ENCODE results near the gene DMRTA2. TPM values are rescaled to one million over a fixed set of nuclear protein-coding genes. Genes with fewer than 3 reads are reported as not detected.

Gene DMRTA2
- total RNA-seq, 1 experiment from 2014 or later: not detected

DNA sequence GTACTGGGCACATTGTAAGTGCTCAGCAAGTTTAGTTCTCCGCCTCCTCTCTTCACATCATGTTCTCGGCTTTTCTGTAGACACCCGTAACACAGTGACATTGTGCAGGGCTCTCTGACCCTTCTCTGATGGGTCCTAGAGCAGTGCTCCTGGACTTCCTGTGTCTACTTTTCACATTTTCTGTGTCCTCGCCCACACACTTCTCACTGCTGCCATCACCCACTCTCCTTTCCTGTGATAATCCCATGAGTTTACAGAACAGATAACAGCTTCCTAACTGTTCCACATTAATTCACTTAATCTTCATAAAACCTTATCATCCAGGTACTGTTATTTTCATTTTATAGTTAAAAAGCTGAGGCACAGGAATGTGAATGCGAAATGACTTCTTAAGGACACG, 13.2 kb upstream of the DMRTA2 start:
- DNase-seq (ENCODE audit: low read depth, low spot score) (no peak), ATAC-seq (no peak)
- intact Hi-C loops (cut with micrococcal nuclease; ENCODE audit: unreplicated experiment) (no loop called here), in situ Hi-C loops (cut with HindIII; ENCODE audit: low pct_unique_long_range_greater_than_20kb, low sequenced_read_pairs) (no loop called here)
- CTCF ChIA-PET: no interaction called here
- Histone ChIP-seq H3K36me3 (ENCODE audit: control insufficient read depth, insufficient read depth, low read length) (peaks cover 2% of the 10 kb centered on the region; the same call in 1 of the 2 replicates), H3K9me3 (ENCODE audit: control insufficient read depth, insufficient read depth, low read depth, low read length) (no peaks in the 10 kb centered on the region), H3K4me3 (ENCODE audit: low read depth in 2 of 2, low read length in 2 of 2) (no peak overlapping the region), H3K27me3 (ENCODE audit: control insufficient read depth, insufficient read depth, low read length) (no peaks in the 10 kb centered on the region), H3K27ac (ENCODE audit: low read length) (no peak overlapping the region), H3K4me1 (ENCODE audit: control insufficient read depth, insufficient read depth, low read length) (no peaks in the 10 kb centered on the region)
- TF ChIP-seq, protein P1, sequence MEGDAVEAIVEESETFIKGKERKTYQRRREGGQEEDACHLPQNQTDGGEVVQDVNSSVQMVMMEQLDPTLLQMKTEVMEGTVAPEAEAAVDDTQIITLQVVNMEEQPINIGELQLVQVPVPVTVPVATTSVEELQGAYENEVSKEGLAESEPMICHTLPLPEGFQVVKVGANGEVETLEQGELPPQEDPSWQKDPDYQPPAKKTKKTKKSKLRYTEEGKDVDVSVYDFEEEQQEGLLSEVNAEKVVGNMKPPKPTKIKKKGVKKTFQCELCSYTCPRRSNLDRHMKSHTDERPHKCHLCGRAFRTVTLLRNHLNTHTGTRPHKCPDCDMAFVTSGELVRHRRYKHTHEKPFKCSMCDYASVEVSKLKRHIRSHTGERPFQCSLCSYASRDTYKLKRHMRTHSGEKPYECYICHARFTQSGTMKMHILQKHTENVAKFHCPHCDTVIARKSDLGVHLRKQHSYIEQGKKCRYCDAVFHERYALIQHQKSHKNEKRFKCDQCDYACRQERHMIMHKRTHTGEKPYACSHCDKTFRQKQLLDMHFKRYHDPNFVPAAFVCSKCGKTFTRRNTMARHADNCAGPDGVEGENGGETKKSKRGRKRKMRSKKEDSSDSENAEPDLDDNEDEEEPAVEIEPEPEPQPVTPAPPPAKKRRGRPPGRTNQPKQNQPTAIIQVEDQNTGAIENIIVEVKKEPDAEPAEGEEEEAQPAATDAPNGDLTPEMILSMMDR (IDR thresholded peaks at IDR 0.05): no peak
- TF ChIP-seq SIN3A (IDR thresholded peaks at IDR 0.05; ENCODE audit: borderline replicate concordance, insufficient read depth, low read depth, low read length): no peak
- no peak for TF ChIP-seq POLR2AphosphoS5 (IDR thresholded peaks at IDR 0.05; ENCODE audit: low read depth, low read length)
- TF ChIP-seq TCF7L2 (IDR thresholded peaks at IDR 0.05; ENCODE audit: low read depth, low read length): no peak
- TF ChIP-seq, protein P2, sequence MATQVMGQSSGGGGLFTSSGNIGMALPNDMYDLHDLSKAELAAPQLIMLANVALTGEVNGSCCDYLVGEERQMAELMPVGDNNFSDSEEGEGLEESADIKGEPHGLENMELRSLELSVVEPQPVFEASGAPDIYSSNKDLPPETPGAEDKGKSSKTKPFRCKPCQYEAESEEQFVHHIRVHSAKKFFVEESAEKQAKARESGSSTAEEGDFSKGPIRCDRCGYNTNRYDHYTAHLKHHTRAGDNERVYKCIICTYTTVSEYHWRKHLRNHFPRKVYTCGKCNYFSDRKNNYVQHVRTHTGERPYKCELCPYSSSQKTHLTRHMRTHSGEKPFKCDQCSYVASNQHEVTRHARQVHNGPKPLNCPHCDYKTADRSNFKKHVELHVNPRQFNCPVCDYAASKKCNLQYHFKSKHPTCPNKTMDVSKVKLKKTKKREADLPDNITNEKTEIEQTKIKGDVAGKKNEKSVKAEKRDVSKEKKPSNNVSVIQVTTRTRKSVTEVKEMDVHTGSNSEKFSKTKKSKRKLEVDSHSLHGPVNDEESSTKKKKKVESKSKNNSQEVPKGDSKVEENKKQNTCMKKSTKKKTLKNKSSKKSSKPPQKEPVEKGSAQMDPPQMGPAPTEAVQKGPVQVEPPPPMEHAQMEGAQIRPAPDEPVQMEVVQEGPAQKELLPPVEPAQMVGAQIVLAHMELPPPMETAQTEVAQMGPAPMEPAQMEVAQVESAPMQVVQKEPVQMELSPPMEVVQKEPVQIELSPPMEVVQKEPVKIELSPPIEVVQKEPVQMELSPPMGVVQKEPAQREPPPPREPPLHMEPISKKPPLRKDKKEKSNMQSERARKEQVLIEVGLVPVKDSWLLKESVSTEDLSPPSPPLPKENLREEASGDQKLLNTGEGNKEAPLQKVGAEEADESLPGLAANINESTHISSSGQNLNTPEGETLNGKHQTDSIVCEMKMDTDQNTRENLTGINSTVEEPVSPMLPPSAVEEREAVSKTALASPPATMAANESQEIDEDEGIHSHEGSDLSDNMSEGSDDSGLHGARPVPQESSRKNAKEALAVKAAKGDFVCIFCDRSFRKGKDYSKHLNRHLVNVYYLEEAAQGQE (IDR thresholded peaks at IDR 0.05; ENCODE audit: insufficient read depth in 1 of 2, low read depth in 2 of 2, low read length in 1 of 2): no peak
- no TSS peak for BruUV-seq (replicated peaks)
- POLR2A ChIA-PET: no interaction called here

DNA sequence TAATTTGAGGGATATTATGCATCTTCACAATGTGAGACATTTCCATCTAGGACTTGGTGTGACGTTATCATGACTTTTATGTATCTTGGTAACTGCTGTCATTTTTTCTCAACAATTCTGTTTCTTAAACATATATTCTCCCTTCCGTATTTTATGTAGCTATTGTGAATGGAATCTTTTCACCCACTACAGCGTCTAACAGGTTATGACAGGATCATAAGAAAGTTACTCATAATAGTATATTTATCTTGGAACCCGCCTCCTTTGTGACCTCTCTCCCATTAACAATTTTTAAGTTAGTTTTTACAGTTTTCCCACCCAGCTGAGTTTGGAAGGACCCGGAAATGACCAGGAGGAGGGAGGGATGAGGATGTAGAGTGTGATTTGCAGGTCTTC, 6.8 kb upstream of the DMRTA2 start:
- in situ Hi-C loops (cut with HindIII; ENCODE audit: low pct_unique_long_range_greater_than_20kb, low sequenced_read_pairs): no loop called here
- peak overlapping the region; percentile 31 to 50 for H3K4me3 ChIP-seq (ENCODE audit: low read depth in 2 of 2, low read length in 2 of 2)
- H3K9me3 ChIP-seq (ENCODE audit: control insufficient read depth, insufficient read depth, low read depth, low read length): no peaks in the 10 kb centered on the region
- no peak overlapping the region for H3K27ac ChIP-seq (ENCODE audit: low read length)
- CTCF ChIA-PET: interaction anchor here (0.6 kb wide), 1 partner anchor 1527 kb away, joined by 3 read pairs; no protein-coding TSS in a partner anchor
- POLR2A ChIA-PET: no interaction called here
- ATAC-seq (peak; percentile 17; the same call in 1 of the 2 replicates), DNase-seq (ENCODE audit: low read depth, low spot score) (no peak)
- H3K27me3 ChIP-seq (ENCODE audit: control insufficient read depth, insufficient read depth, low read length): peaks cover 18% of the 10 kb centered on the region
- H3K4me1 ChIP-seq (ENCODE audit: control insufficient read depth, insufficient read depth, low read length): no peaks in the 10 kb centered on the region
- TF ChIP-seq TCF7L2 (IDR thresholded peaks at IDR 0.05; ENCODE audit: low read depth, low read length) (no peak), POLR2AphosphoS5 (IDR thresholded peaks at IDR 0.05; ENCODE audit: low read depth, low read length) (no peak)
- BruUV-seq (replicated peaks): no TSS peak
- intact Hi-C loops (cut with micrococcal nuclease; ENCODE audit: unreplicated experiment): no loop called here
- no peaks in the 10 kb centered on the region for H3K36me3 ChIP-seq (ENCODE audit: control insufficient read depth, insufficient read depth, low read length)

DNA sequence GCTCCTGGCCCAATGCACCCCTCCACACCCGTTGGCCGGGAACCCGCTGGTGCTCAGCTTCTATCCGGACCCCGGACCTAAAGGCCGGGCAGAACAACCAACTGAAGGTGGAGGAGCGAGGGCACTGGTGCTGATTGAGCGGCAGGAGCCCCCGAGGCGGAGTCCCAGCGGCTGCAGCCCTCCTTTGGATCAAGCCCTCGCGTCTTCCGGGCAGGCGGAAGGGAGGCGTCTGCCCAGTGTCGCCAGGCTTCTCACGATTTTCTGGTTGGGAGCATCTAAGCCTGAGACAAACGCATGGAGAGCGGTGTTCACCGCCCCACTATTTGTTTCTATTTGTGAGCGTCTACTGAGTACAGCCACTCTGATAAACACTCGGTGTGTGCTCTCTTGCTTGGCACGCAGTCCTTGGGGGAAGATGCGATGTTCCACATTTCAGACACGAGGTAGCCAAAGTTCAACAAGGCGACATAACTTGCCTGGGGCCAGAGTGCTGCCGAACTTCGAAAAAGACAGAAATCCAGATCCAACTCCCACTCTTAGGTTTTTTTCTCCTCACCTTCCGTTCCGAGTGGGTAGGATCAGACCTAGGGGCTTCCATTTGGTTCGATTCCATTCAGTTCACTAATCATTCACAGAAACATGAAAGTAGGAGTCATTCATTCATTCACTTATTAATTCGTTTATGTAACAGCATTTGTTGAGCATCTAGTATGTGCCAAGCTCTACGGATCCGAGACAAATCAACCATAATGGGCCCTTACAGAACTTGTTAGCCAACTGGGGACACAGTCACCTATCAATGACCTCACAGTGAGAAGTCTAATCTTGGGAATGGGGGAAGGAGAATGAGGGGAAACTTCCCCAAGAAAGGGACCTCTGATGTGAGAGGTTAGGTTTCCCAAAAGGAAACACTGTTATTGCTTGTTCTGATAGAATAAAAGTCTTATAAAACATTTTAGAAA, 4.9 kb upstream of the DMRTA2 start:
- H3K27me3 ChIP-seq (ENCODE audit: control insufficient read depth, insufficient read depth, low read length): peaks cover 18% of the 10 kb centered on the region
- TF ChIP-seq TCF7L2 (IDR thresholded peaks at IDR 0.05; ENCODE audit: low read depth, low read length): no peak
- TF ChIP-seq, protein P2 (IDR thresholded peaks at IDR 0.05; ENCODE audit: insufficient read depth in 1 of 2, low read depth in 2 of 2, low read length in 1 of 2): no peak
- TF ChIP-seq, protein P1 (IDR thresholded peaks at IDR 0.05): no peak
- no peak for TF ChIP-seq POLR2AphosphoS5 (IDR thresholded peaks at IDR 0.05; ENCODE audit: low read depth, low read length)
- no peak for TF ChIP-seq SIN3A (IDR thresholded peaks at IDR 0.05; ENCODE audit: borderline replicate concordance, insufficient read depth, low read depth, low read length)
- H3K27ac ChIP-seq (ENCODE audit: low read length): no peak overlapping the region
- DNase-seq (ENCODE audit: low read depth, low spot score): no peak
- H3K9me3 ChIP-seq (ENCODE audit: control insufficient read depth, insufficient read depth, low read depth, low read length): no peaks in the 10 kb centered on the region
- in situ Hi-C loops (cut with HindIII; ENCODE audit: low pct_unique_long_range_greater_than_20kb, low sequenced_read_pairs): no loop called here
- H3K36me3 ChIP-seq (ENCODE audit: control insufficient read depth, insufficient read depth, low read length): no peaks in the 10 kb centered on the region
- intact Hi-C loops (cut with micrococcal nuclease; ENCODE audit: unreplicated experiment): no loop called here
- no TSS peak for BruUV-seq (replicated peaks)
- CTCF ChIA-PET: no interaction called here
- H3K4me3 ChIP-seq (ENCODE audit: low read depth in 2 of 2, low read length in 2 of 2): no peak overlapping the region
- POLR2A ChIA-PET: no interaction called here
- no peak for ATAC-seq
- H3K4me1 ChIP-seq (ENCODE audit: control insufficient read depth, insufficient read depth, low read length): no peaks in the 10 kb centered on the region
